HEK293T (cell line): ENCODE measurements around the gene TBC1D8.

Experiments
- CTCF ChIA-PET: fragments of 350-600 bp; formaldehyde crosslinking; extraction: SDS; loops from one replicate; lab custom pipeline; 2021; ENCODE audit warnings: antibody characterized with exemption, inconsistent platforms; lab: Yijun Ruan, JAX
- POLR2A ChIA-PET: fragments of 350-600 bp; formaldehyde crosslinking; extraction: SDS; loops from one replicate; lab custom pipeline; 2020; ENCODE audit warnings: antibody characterized with exemption, inconsistent platforms; lab: Yijun Ruan, JAX
- DNase-seq: peaks from one replicate; pipeline ENCODE4 v3.0.0; 2012; ENCODE audit warnings: mixed read lengths; ENCODE audit errors: extremely low spot score
- ARNT ChIP-seq: fragments of 450-650 bp; IDR thresholded peaks from 2 replicates; pipeline ENCODE4 v1.6.1; 2017; ENCODE audit warnings: mild to moderate bottlenecking
- BHLHE40 ChIP-seq: fragments of 450-650 bp; IDR thresholded peaks from 2 replicates; pipeline ENCODE4 v1.6.1; 2016; ENCODE audit warnings: mild to moderate bottlenecking, moderate library complexity, borderline replicate concordance
- CTBP1 ChIP-seq: fragments of 450-650 bp; IDR thresholded peaks from 2 replicates; pipeline ENCODE4 v1.6.1; 2016; ENCODE audit warnings: borderline replicate concordance
- ELF4 ChIP-seq: fragments of 450-650 bp; IDR thresholded peaks from 2 replicates; pipeline ENCODE4 v1.6.1; 2017; ENCODE audit warnings: antibody characterized with exemption
- FOXA1 ChIP-seq: fragments of 450-650 bp; IDR thresholded peaks from 2 replicates; pipeline ENCODE4 v1.6.1; 2016; ENCODE audit warnings: mild to moderate bottlenecking
- FOXK2 ChIP-seq: fragments of 450-650 bp; IDR thresholded peaks from 2 replicates; pipeline ENCODE4 v1.6.1; 2016; ENCODE audit warnings: mild to moderate bottlenecking
- FOXM1 ChIP-seq: fragments of 450-650 bp; IDR thresholded peaks from 2 replicates; pipeline ENCODE4 v1.6.1; 2017; ENCODE audit warnings: mild to moderate bottlenecking, borderline replicate concordance
- HDGF ChIP-seq: fragments of 450-650 bp; IDR thresholded peaks from 2 replicates; pipeline ENCODE4 v1.6.1; 2017; ENCODE audit warnings: antibody characterized with exemption, borderline replicate concordance
- L3MBTL2 ChIP-seq: fragments of 450-650 bp; conservative IDR thresholded peaks from 2 replicates; pipeline ENCODE4 v1.6.1; 2016; ENCODE audit warnings: mild to moderate bottlenecking
- LEF1 ChIP-seq: fragments of 450-650 bp; IDR thresholded peaks from 2 replicates; pipeline ENCODE4 v1.6.1; 2017; ENCODE audit warnings: mild to moderate bottlenecking, borderline replicate concordance
- NFRKB ChIP-seq: fragments of 450-650 bp; IDR thresholded peaks from 2 replicates; pipeline ENCODE4 v1.6.1; 2016; ENCODE audit warnings: mild to moderate bottlenecking, moderate library complexity
- SP1 ChIP-seq: fragments of 450-650 bp; IDR thresholded peaks from 2 replicates; pipeline ENCODE4 v1.6.1; 2017
- SUZ12 ChIP-seq: fragments of 450-650 bp; IDR thresholded peaks from 2 replicates; pipeline ENCODE4 v1.6.1; 2016; ENCODE audit warnings: mild to moderate bottlenecking
- TARDBP ChIP-seq: fragments of 450-650 bp; IDR thresholded peaks from 2 replicates; pipeline ENCODE4 v1.6.1; 2016
- ZNF384 ChIP-seq: fragments of 450-650 bp; IDR thresholded peaks from 2 replicates; pipeline ENCODE4 v1.6.1; 2016
- TF ChIP-seq, protein P1 (sequence below): fragments of 450-650 bp; IDR thresholded peaks from 2 replicates; pipeline ENCODE4 v1.6.1; 2016

Gene TBC1D8

GRCh38 chr2:101135412-101136296, 15.5 kb downstream of the TBC1D8 start:
- ChIA-PET CTCF (no interaction called here), POLR2A (no interaction called here)
- no peak for TF ChIP-seq L3MBTL2
- no peak for TF ChIP-seq CTBP1
- no peak for TF ChIP-seq ZNF384
- TF ChIP-seq, protein P1, sequence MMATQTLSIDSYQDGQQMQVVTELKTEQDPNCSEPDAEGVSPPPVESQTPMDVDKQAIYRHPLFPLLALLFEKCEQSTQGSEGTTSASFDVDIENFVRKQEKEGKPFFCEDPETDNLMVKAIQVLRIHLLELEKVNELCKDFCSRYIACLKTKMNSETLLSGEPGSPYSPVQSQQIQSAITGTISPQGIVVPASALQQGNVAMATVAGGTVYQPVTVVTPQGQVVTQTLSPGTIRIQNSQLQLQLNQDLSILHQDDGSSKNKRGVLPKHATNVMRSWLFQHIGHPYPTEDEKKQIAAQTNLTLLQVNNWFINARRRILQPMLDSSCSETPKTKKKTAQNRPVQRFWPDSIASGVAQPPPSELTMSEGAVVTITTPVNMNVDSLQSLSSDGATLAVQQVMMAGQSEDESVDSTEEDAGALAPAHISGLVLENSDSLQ = no peak
- no peak for TF ChIP-seq SUZ12
- TF ChIP-seq FOXA1 = no peak
- no peak for TF ChIP-seq ELF4
- no peak for TF ChIP-seq ARNT
- DNase-seq = no peak

- CTCF ChIA-PET = no interaction called here
- no peak for TF ChIP-seq L3MBTL2
Observed at GRCh38 chr2:101133492-101134100, 17.6 kb downstream of the TBC1D8 start.

GRCh38 chr2:101132202-101132601, 19.0 kb downstream of the TBC1D8 start:
- TF ChIP-seq CTBP1 (no peak), TARDBP (no peak), BHLHE40 (no peak), ZNF384 (no peak), SP1 (no peak), FOXA1 (no peak), L3MBTL2 (no peak), NFRKB (no peak), ARNT (no peak), SUZ12 (no peak), LEF1 (no peak), HDGF (no peak), FOXK2 (no peak), ELF4 (no peak), FOXM1 (no peak)
- TF ChIP-seq, protein P1 = no peak
- ChIA-PET CTCF (interaction anchor here (0.6 kb wide), 2 partner anchors 10 to 20 kb away, joined by 3 to 7 read pairs; no protein-coding TSS in a partner anchor), POLR2A (interaction anchor here (1.3 kb wide), 1 partner anchor 16 kb away, joined by 3 read pairs; no protein-coding TSS in a partner anchor)
- no peak for DNase-seq

More at GRCh38 chr2:101133492-101134100, 17.6 kb downstream of the TBC1D8 start:
- DNase-seq = no peak
- POLR2A ChIA-PET = no interaction called here

DNA sequence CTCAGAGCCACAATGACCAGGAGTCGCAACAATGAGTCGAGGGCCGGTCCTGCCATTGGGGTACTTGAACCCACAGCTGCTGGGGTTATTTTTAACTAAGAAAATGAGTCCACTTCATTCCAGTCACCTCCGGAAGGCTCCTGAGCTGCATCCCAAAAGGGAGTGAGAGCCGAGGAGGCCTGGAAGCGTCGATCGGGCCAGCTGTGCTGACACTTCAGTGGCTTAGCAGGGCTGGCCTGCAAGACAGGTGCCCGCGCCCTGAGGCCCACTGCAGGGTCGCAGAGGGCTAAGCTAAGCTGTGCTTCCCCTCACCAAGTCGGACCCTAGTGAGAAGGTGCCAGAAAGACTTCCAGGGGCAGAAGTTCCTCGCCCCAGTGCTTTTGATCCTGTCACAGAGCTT, 21.1 kb downstream of the TBC1D8 start:
- ChIA-PET CTCF (no interaction called here), POLR2A (no interaction called here)
- TF ChIP-seq, protein P1 = no peak
- TF ChIP-seq FOXM1 = no peak
- TF ChIP-seq SUZ12 = no peak
- no peak for TF ChIP-seq CTBP1
- no peak for TF ChIP-seq BHLHE40
- no peak for DNase-seq

- DNase-seq = no peak
- TF ChIP-seq SP1 = no peak
- TF ChIP-seq FOXA1 = no peak
- no peak for TF ChIP-seq CTBP1
- no peak for TF ChIP-seq FOXK2
- TF ChIP-seq NFRKB = no peak
- no peak for TF ChIP-seq ZNF384
- TF ChIP-seq, protein P1 = no peak
- TF ChIP-seq LEF1 = no peak
- no peak for TF ChIP-seq TARDBP
- no peak for TF ChIP-seq SUZ12
- TF ChIP-seq ELF4 = no peak
- TF ChIP-seq ARNT = no peak
- no peak for TF ChIP-seq HDGF
- TF ChIP-seq L3MBTL2 = no peak
- TF ChIP-seq BHLHE40 = no peak
- TF ChIP-seq FOXM1 = no peak
- POLR2A ChIA-PET = no interaction called here
- CTCF ChIA-PET = no interaction called here
Observed at GRCh38 chr2:101127319-101128056, 23.7 kb downstream of the TBC1D8 start.
